Body of pancreas (tissue), 4 donors: ENCODE data around the gene TIMP2. TPM values are rescaled to one million over a fixed set of nuclear protein-coding genes. Genes with fewer than 3 reads are reported as not detected.

Source experiments
- ATAC-seq: fragments of 150-250 bp; one replicate; pipeline ENCODE4 v1.9.1; 2016
- DNase-seq, 4 donors: peaks; one replicate each; pipeline ENCODE4 v3.0.0-alpha.2; 2019
- H3K27ac ChIP-seq, 4 donors: fragments of 200-600 bp; sonication (generic); 1 replicate in 3 of 4; 2 replicates in 1 of 4; pipeline versions ENCODE4 v1.5.1 to v1.6.1; 2016 to 2019; ENCODE audit warnings: mild to moderate bottlenecking in 1 of 4, mixed read lengths in 1 of 4, moderate library complexity in 1 of 4
- H3K27me3 ChIP-seq, 2 donors: fragments of 200-600 bp; sonication (generic); one replicate each; pipeline ENCODE4 v1.6.0; 2016; ENCODE audit warnings: mild to moderate bottlenecking in 1 of 2
- H3K36me3 ChIP-seq, 2 donors: fragments of 200-600 bp; sonication (generic); replicated peaks in 1 of 2; 2 replicates each; pipeline ENCODE4 v1.5.1; 2016; ENCODE audit warnings: low read depth in 2 of 2; ENCODE audit not compliant: insufficient read depth in 1 of 2
- H3K4me1 ChIP-seq: fragments of 200-600 bp; sonication (generic); one replicate; pipeline ENCODE4 v1.6.0; 2016
- H3K4me3 ChIP-seq, 2 donors: fragments of 200-600 bp; sonication (generic); 1 replicate in 1 of 2; 2 replicates in 1 of 2; pipeline ENCODE4 v1.5.1; 2016 to 2019
- H3K9me3 ChIP-seq, 3 donors: fragments of 200-600 bp; sonication (generic); 1 replicate in 2 of 3; 2 replicates in 1 of 3; pipeline ENCODE4 v1.5.1; 2016
- POLR2A ChIP-seq, 3 donors: fragments of 450-650 bp; IDR thresholded peaks; one replicate each; pipeline ENCODE4 v1.6.1; 2016; ENCODE audit warnings: antibody characterized with exemption in 3 of 3, mild to moderate bottlenecking in 2 of 3
- WGBS, 2 donors: methylation state at CpG; one replicate each; pipeline ENCODE4 v1.1.5; 2017; 5-methylcytosine and 5-hydroxymethylcytosine counted together
- intact Hi-C: fragments of 100-400 bp; cut with DNase I; formaldehyde crosslinking; loops from one replicate; pipeline ENCODE4 v1.15.1; 2023
- total RNA-seq, 2 donors: library from RNA; depleted of rRNA; stranded (reverse); fragments of >200 nt; gene quantifications; one replicate each; pipeline ENCODE4 v1.1.0, GENCODE V29; 2016
- TF ChIP-seq, protein P1 (sequence below), 7 experiments: fragments of 450-650 bp in 4 of 7; fragments of 200-600 bp in 3 of 7; sonication (generic) in 3 of 7; IDR thresholded peaks; one replicate each; pipeline ENCODE4 v1.5.1; 2016 to 2019; ENCODE audit warnings: antibody characterized with exemption in 7 of 7

TIMP2 gene
- total RNA-seq, 2 donors from 2014 or later, result 50.1 to 53.7 TPM

- H3K4me3 ChIP-seq, result no peak overlapping the region
- WGBS, 2 donors, result 80 to 81% methylated on average over 28 to 32 of the region's 33 CpGs
- intact Hi-C loops, result no loop called here
- no peaks in the 10 kb centered on the region for H3K36me3 ChIP-seq
- no peaks in the 10 kb centered on the region for H3K9me3 ChIP-seq
- no peaks in the 10 kb centered on the region for H3K27me3 ChIP-seq
- H3K27ac ChIP-seq, result peak overlapping the region; percentile 91 to 94 (median 93)
- peaks cover 23% of the 10 kb centered on the region for H3K4me1 ChIP-seq
- TF ChIP-seq, protein P1, sequence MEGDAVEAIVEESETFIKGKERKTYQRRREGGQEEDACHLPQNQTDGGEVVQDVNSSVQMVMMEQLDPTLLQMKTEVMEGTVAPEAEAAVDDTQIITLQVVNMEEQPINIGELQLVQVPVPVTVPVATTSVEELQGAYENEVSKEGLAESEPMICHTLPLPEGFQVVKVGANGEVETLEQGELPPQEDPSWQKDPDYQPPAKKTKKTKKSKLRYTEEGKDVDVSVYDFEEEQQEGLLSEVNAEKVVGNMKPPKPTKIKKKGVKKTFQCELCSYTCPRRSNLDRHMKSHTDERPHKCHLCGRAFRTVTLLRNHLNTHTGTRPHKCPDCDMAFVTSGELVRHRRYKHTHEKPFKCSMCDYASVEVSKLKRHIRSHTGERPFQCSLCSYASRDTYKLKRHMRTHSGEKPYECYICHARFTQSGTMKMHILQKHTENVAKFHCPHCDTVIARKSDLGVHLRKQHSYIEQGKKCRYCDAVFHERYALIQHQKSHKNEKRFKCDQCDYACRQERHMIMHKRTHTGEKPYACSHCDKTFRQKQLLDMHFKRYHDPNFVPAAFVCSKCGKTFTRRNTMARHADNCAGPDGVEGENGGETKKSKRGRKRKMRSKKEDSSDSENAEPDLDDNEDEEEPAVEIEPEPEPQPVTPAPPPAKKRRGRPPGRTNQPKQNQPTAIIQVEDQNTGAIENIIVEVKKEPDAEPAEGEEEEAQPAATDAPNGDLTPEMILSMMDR (IDR thresholded peaks at IDR 0.05), result no peak
- ATAC-seq (no peak), DNase-seq (peak in 2 of 4 donors; percentile 35 to 42)
Measured at GRCh38 chr17:78935419-78936323, 10.5 kb upstream of the TIMP2 start.

DNA sequence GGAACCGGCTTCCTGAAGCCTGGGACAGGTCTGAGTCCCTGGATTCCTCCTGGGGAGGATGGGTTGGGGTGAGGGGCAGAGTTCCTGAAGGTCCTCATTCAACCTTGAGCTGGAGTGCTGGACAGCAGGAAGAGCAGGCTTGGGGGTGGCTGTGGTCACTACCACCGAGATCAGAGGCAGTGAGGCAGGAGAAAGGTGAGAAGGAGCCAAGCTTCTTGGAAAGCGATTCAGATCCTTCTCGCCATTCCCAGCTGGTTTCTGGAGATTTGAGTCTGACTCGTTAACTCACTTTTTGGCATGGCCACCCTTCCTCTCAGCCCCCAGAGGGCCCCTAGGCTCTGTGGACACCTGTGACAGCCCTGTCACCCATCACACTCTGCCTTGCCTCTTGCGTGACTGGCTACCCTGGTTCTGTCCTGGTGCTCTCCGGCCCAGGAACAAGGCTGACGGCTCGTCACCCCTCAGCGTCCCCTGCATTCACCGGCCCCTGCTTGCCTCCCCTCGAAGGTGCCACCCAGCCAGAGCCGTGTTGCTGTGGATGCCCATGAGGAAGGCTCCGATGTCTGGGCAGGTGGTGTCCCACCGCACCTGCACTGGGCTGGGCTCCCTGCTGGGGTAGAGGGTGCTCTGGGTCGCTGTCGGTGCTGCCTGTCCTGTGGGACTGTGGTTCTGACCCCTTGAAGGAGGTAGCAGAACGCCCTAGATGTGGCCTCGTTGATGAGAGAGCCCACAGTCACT, 9.7 kb upstream of the TIMP2 start:
- no peaks in the 10 kb centered on the region for H3K9me3 ChIP-seq
- H3K4me1 ChIP-seq, result peaks cover 23% of the 10 kb centered on the region
- WGBS, 2 donors, result 66 to 85% methylated on average over 14 to 15 of the region's 19 CpGs
- ATAC-seq, result no peak
- no peak overlapping the region for H3K4me3 ChIP-seq
- no peaks in the 10 kb centered on the region for H3K36me3 ChIP-seq
- no peak for DNase-seq
- H3K27me3 ChIP-seq, result no peaks in the 10 kb centered on the region
- peak overlapping the region; percentile 91 to 94 (median 93) for H3K27ac ChIP-seq
- intact Hi-C loops, result no loop called here
- no peak for TF ChIP-seq POLR2A (IDR thresholded peaks at IDR 0.05)

DNA sequence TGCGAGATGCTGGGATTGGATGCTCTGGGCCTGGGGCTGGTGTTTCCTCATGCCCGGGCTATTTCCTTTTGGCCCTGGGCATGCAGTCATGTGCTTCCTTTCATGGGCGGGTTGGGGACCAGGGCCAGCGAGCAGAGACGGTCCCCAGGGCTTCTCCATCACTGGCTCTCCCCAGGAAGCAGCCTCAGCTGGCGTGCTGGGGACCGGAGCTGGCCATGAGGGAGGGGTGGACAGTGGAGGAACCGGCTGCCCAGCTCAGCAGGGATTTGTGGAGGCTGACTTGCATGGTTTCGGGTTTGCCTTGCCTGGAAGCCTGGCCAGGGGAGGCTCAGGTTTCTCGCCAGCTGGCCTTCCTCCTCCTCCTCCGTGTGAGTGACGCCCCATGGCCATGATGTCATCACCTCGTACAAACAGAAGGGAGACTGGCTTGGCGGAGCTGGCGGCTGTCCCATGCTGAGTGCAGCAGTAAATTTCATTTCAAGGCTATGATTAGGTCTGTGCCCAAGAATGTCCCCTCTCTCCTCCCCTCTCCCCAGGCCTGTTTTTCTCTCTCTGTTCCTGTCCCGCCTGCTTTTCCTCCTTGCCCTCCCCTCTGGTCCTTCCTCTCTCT, 8.9 kb upstream of the TIMP2 start:
- DNase-seq (peak; percentile 98 to 99 (median 99)), ATAC-seq (peak; percentile 95)
- 1 to 11% methylated on average over 6 to 16 of the region's 16 CpGs for WGBS, 2 donors
- Histone ChIP-seq H3K27ac (peak overlapping the region; percentile 91 to 94 (median 93)), H3K9me3 (no peaks in the 10 kb centered on the region), H3K4me3 (no peak overlapping the region), H3K27me3 (no peaks in the 10 kb centered on the region), H3K36me3 (no peaks in the 10 kb centered on the region), H3K4me1 (peaks cover 23% of the 10 kb centered on the region)
- intact Hi-C loops, result no loop called here
- TF ChIP-seq, protein P1 (IDR thresholded peaks at IDR 0.05), result no peak
- peak in 2 of 3 donors; percentile 65 to 67 for TF ChIP-seq POLR2A (IDR thresholded peaks at IDR 0.05)

DNA sequence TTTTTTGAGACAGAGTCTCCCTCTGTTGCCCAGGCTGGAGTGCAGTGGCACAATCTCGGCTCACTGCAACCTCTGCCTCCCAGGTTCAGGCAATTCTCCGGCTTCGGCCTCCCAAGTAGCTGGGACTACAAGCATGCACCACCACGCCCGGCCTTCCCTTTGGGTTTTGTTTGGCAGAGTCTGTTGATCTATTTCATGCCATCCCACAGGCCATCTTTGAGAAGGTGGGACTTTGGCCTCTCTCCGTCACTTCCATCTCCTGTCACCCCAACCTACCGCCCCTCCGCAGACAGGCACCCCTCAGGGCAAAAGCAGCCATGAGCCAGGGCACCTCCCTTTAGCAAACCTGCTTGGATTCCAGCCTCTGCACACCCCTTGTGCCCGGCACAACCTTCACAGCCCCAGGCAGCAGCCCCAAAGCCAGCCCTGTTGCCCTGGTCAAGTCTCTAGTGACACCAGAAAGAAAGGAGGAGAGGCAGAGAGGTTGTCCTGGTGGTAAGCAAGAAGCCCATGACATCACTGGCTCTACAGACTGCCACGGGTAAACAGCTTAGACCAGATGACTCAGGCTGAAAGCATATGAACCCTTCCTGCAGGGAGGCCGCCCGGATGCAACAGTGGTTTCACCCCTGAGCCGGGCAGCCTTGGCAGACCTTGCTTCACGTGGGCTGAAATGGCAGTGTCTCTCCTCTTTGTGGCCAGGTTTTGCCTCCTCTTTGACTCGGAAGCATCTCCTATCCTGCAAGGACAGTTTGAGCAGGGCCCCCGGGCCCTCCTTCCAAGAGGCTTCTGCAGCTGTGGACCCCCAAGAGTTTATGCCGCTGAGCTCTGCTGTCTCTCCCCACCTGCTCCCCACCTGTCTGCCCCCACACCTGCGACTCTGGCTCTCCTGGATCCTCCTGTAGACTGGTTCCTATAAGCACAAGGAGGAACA, 8.1 kb upstream of the TIMP2 start:
- ATAC-seq (no peak), DNase-seq (peak; percentile 40 to 61 (median 51))
- H3K36me3 ChIP-seq, result no peaks in the 10 kb centered on the region
- TF ChIP-seq, protein P1 (IDR thresholded peaks at IDR 0.05), result no peak
- TF ChIP-seq POLR2A (IDR thresholded peaks at IDR 0.05), result no peak
- H3K27ac ChIP-seq, result peak overlapping the region; percentile 91 to 94 (median 93)
- no peak overlapping the region for H3K4me3 ChIP-seq
- WGBS, 2 donors, result 77 to 86% methylated on average over 16 to 18 of the region's 18 CpGs
- H3K9me3 ChIP-seq, result no peaks in the 10 kb centered on the region
- peaks cover 23% of the 10 kb centered on the region for H3K4me1 ChIP-seq
- intact Hi-C loops, result no loop called here
- no peaks in the 10 kb centered on the region for H3K27me3 ChIP-seq
